GM12872 (cell line): Measurements from ENCODE around the gene KLK12.

Experiments
- TF ChIP-seq, protein P1 (sequence below): IDR thresholded peaks from 3 replicates; pipeline ENCODE4 v1.5.1; 2011; ENCODE audit warnings: low read depth, mild to moderate bottlenecking, low read length, moderate library complexity; ENCODE audit not compliant: insufficient read depth

KLK12 gene

DNA sequence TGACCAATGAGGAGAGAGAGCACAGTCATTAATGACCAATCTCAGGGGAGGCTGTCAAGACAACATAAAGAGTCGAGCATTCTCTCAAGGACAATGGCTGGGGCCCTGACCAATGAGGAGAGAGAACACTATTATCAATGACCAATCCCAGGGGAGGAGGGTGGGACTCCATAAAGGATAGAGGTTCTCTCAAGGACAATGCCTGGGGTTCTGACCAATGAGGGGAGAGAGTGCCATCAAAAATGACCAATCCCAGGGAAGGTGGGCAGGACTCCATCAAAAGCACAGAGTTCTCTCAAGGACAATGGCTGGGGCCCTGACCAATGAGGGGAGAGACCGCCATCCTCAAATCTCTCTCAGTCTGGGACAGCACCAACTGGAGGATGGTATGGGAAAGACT lies 5.1 kb downstream of the KLK12 start:
- TF ChIP-seq, protein P1, sequence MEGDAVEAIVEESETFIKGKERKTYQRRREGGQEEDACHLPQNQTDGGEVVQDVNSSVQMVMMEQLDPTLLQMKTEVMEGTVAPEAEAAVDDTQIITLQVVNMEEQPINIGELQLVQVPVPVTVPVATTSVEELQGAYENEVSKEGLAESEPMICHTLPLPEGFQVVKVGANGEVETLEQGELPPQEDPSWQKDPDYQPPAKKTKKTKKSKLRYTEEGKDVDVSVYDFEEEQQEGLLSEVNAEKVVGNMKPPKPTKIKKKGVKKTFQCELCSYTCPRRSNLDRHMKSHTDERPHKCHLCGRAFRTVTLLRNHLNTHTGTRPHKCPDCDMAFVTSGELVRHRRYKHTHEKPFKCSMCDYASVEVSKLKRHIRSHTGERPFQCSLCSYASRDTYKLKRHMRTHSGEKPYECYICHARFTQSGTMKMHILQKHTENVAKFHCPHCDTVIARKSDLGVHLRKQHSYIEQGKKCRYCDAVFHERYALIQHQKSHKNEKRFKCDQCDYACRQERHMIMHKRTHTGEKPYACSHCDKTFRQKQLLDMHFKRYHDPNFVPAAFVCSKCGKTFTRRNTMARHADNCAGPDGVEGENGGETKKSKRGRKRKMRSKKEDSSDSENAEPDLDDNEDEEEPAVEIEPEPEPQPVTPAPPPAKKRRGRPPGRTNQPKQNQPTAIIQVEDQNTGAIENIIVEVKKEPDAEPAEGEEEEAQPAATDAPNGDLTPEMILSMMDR = no peak

- TF ChIP-seq, protein P1 = no peak
These were observed 6.9 kb downstream of the KLK12 start for GRCh38 chr19:51027873-51028272.

DNA sequence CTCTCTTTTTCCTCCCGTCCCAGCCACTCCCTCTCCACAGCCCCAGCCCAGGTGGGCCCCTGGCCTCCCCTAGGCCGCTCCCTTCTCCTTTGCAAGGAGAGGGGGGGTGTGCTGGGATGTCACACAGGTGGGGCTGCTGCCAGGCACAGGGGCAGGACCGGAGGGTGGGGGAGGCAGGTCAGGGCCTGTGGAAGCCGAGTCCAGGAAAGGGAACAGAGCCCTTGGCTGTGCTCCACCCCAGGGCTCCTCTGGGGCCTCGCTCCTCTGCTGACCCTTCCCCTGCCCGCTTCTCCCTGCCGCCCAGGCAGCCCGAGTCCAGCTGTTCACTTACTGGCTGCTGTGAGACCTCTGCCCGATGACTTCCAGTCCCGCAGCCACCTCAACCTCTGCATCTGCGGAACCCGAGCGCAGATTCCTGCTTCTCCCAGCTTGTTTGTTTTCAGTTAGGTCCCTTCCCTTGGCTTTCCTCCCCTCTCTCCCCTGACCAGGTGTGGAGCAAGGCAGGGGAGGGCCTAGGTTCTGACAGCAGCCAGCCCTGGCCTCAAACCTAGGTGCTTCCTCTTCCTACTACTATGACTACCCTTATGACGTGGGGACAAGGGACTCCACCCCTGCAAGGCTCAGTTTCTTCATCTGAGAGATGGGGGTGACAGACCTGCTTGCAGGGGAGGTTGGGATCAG lies 7.5 kb downstream of the KLK12 start:
- TF ChIP-seq, protein P1 = no peak

DNA sequence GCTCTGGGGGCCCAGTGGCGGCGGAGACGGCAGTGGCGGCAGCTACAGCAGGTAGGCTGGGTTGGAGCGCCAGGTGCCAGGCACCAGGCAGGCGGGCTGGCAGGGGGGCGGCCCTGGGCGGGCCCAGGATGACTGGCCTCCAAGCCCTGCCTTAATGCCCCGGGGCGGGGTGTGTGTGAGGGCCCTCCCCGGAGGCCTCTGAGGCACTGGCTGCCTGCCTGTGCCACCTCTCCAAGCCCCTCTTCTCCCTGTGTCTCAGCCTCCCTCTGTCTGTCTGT lies 8.3 kb downstream of the KLK12 start, which contains the start of gene KLK11:
Gene KLK11, minus strand, starts transcription at position 63 of the 278 bp plus-strand sequence. CDS start 985 bp downstream, outside the sequence.
- TF ChIP-seq, protein P1 = no peak

- TF ChIP-seq, protein P1 = no peak
These were observed 8.8 kb downstream of the KLK12 start for GRCh38 chr19:51025809-51026553.

DNA sequence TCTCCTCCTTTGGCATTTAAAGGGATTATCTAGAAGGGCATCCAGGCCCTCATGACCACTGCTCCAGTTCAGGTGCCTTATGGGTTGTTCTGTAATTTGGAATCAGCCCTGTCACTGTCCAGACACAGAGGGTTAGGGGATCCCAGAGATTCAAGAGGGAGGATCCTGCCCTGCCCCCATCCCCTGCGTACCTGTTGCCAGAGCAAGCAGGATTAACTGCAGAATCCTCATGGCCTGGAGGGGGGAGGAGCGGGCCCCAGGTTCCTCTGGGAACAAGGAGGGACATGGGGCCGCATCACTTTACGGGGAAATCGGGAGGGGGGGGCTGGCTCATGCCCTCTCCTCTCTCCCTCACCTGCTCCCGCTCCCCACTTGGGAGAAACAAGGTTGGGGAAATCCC lies 9.4 kb downstream of the KLK12 start:
- TF ChIP-seq, protein P1 = no peak

DNA sequence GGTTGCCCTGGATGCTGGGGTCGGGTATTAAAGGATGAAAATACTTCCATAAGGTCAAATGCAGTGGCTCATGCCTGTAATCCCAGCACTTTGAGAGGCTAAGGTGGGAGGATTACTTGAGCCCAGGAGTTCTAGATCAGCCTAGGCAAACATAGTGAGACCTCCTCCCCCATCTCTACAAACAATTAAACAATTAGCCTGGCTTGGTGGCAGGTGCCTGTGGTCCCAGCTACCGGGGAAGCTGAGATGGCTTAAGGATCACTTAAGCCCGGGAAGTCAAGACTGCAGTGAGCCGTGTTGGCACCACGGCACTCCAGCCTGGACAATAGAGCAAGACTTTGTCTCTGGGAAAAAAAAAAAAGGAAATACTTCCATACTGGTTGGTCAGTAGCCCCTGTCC lies 9.9 kb downstream of the KLK12 start:
- TF ChIP-seq, protein P1 = no peak
